Heart left ventricle (tissue), 16 donors: ENCODE results near the gene MTPN. TPM values are rescaled to one million over a fixed set of nuclear protein-coding genes. Genes with fewer than 3 reads are reported as not detected.

Experiments
- ATAC-seq, 4 donors: fragments of 200-7000 bp; cut with Tn5 transposase; one replicate each; pipeline ENCODE4 v1.9.1; 2020 to 2022; ENCODE audit warnings: moderate library complexity in 4 of 4, mild to moderate bottlenecking in 3 of 4, moderate number of reproducible peaks in 1 of 4
- DNase-seq, 5 donors: peaks; one replicate each; pipeline ENCODE4 v3.0.0-alpha.2; 2020
- H3K27ac ChIP-seq, 12 donors: fragments of 200-600 bp; sonication (generic) in 4 of 12; one replicate each; pipeline versions ENCODE4 v1.5.0 to v1.8.0; 2016 to 2022; ENCODE audit warnings: mild to moderate bottlenecking in 2 of 12
- H3K27me3 ChIP-seq, 9 donors: fragments of 200-600 bp; sonication (generic) in 2 of 9; one replicate each; pipeline versions ENCODE4 v1.5.1 to v1.8.0; 2016 to 2022; ENCODE audit warnings: mild to moderate bottlenecking in 3 of 9
- H3K36me3 ChIP-seq, 9 donors: fragments of 200-600 bp; sonication (generic) in 2 of 9; one replicate each; pipeline versions ENCODE4 v1.5.0 to v1.8.0; 2018 to 2022; ENCODE audit warnings: mild to moderate bottlenecking in 2 of 9
- H3K4me1 ChIP-seq, 12 donors: fragments of 200-600 bp; sonication (generic) in 4 of 12; one replicate each; pipeline versions ENCODE4 v1.5.0 to v1.8.0; 2016 to 2022; ENCODE audit warnings: mild to moderate bottlenecking in 3 of 12
- H3K4me3 ChIP-seq, 12 donors: fragments of 200-600 bp; sonication (generic) in 4 of 12; one replicate each; pipeline versions ENCODE4 v1.5.0 to v1.8.0; 2017 to 2022; ENCODE audit warnings: mild to moderate bottlenecking in 9 of 12, moderate library complexity in 4 of 12
- H3K9me3 ChIP-seq, 12 donors: fragments of 200-600 bp; sonication (generic) in 4 of 12; one replicate each; pipeline versions ENCODE4 v1.5.0 to v1.8.0; 2016 to 2022; ENCODE audit warnings: mild to moderate bottlenecking in 1 of 12
- POLR2A ChIP-seq, 2 donors: fragments of 450-650 bp; IDR thresholded peaks; one replicate each; pipeline ENCODE4 v1.6.1; 2017; ENCODE audit warnings: antibody characterized with exemption in 2 of 2, mild to moderate bottlenecking in 2 of 2, moderate library complexity in 2 of 2
- WGBS, 4 donors: extraction: QIAGEN DNeasy Blood & Tissue Kit in 2 of 4; methylation state at CpG; one replicate each; pipeline versions ENCODE4 v1.1.5 to v1.1.7; 2013 to 2018; 5-methylcytosine and 5-hydroxymethylcytosine counted together
- intact Hi-C, 10 donors: fragments of 100-400 bp; cut with DNase I; formaldehyde crosslinking; loops; one replicate each; pipeline versions ENCODE4 v1.11.1 to v1.14.2; 2022
- polyA plus RNA-seq, 2 donors: library from polyadenylated mRNA; stranded (reverse); fragments of 200-250 nt; gene quantifications; one replicate each; pipeline ENCODE4 v1.2.3, GENCODE V29; 2013
- total RNA-seq, 9 donors: library from RNA; depleted of rRNA in 2 of 9; stranded (reverse); fragments of >200 nt in 2 of 9; fragmentation: NEBNext Ultra II Directional in 3 of 9; extraction: Animal tissue kit (Norgen Biotek cat#: 25700) in 3 of 9; gene quantifications; one replicate each; pipeline versions ENCODE4 v1.1.0 to v1.2.4, GENCODE V29; 2016 to 2023
- TF ChIP-seq, protein P1 (sequence below), 12 donors: fragments of 200-600 bp; sonication (generic) in 4 of 12; IDR thresholded peaks; one replicate each; pipeline versions ENCODE4 v1.5.0 to v1.8.0; 2018 to 2022; ENCODE audit warnings: antibody characterized with exemption in 12 of 12, mild to moderate bottlenecking in 5 of 12
- donor health status: ischemic (EF 13 %, LVEDD 7.1; RV severe dilation, severe dysfunction).
- donor health status: healthy with polysubstance abuse.
- donor health status: DM: no; HTN: yes; CAD: no.
- donor health status: DM: no; HTN: no; CAD: no.
- donor health status: ischemic (EF 25% LVEDD 6.9; RV normal size, moderate dysfunction).
- donor health status: ischemic (EF 25% LVEDD 5.7; RV mildly dilated, moderate dysfunction).
- donor health status: healthy.
- donor health status: DM: yes; HTN: yes; CAD: no.
- donor health status: ischemic (EF 35%, LVEDD 5.7; RV mildly dilated, moderate dysfunction).
- donor health status: nonischemic (EF 11% LVEDD 7.7; RV severe dilation, severe dysfunction).
- donor health status: DM: yes; HTN: yes; CAD: no.
- donor health status: PGD.
- donor health status: ischemic (EF 29% LVEDD 5.4; RV normal size, mild dysfunction).
- donor health status: nonischemic (EF 23%, LVEDD 6.1; RV moderate dilation, normal function).

MTPN gene
- total and polyA plus RNA-seq, 11 donors, result 22.1 to 130 (median 90.4) TPM

GRCh38 chr7:135925210-135925609, 51.9 kb downstream of the MTPN start:
- Histone ChIP-seq H3K36me3 (peaks cover 0 to 42% (median 4%) of the 10 kb centered on the region in 9 donors), H3K9me3 (no peaks in the 10 kb centered on the region), H3K4me3 (no peak overlapping the region), H3K27ac (no peak overlapping the region), H3K27me3 (no peaks in the 10 kb centered on the region), H3K4me1 (peaks cover 0 to 32% (median 13%) of the 10 kb centered on the region in 12 donors)
- 47 to 60% (median 54%) methylated on average over 3 of the region's 3 CpGs for WGBS, 4 donors
- TF ChIP-seq, protein P1, sequence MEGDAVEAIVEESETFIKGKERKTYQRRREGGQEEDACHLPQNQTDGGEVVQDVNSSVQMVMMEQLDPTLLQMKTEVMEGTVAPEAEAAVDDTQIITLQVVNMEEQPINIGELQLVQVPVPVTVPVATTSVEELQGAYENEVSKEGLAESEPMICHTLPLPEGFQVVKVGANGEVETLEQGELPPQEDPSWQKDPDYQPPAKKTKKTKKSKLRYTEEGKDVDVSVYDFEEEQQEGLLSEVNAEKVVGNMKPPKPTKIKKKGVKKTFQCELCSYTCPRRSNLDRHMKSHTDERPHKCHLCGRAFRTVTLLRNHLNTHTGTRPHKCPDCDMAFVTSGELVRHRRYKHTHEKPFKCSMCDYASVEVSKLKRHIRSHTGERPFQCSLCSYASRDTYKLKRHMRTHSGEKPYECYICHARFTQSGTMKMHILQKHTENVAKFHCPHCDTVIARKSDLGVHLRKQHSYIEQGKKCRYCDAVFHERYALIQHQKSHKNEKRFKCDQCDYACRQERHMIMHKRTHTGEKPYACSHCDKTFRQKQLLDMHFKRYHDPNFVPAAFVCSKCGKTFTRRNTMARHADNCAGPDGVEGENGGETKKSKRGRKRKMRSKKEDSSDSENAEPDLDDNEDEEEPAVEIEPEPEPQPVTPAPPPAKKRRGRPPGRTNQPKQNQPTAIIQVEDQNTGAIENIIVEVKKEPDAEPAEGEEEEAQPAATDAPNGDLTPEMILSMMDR (IDR thresholded peaks at IDR 0.05), result no peak
- no peak for TF ChIP-seq POLR2A (IDR thresholded peaks at IDR 0.05)
- no peak for DNase-seq
- ATAC-seq, result no peak
- intact Hi-C loops, result no loop called here

DNA sequence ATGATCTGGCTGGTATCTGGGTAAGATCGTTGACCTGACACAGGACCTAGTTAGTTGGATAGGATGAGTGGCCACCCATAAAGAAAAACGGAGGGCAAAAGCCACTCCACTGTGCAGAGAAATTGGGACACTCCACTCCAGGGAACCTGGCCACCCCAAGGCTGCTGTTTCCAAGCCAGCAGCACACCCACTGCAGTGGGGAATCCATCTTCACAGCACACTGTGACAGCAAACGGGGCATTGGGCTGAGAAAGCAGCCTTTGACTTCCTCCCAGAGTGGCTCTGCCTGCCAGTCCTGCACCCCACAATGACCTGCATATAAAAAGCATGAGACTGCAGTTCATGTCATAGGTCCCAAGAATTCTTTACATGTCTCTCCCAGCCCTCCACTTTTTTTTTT, 52.9 kb downstream of the MTPN start:
- Histone ChIP-seq H3K9me3 (no peaks in the 10 kb centered on the region), H3K36me3 (peaks cover 0 to 33% (median 4%) of the 10 kb centered on the region in 9 donors), H3K4me1 (peaks cover 0 to 22% (median 9%) of the 10 kb centered on the region in 12 donors), H3K4me3 (no peak overlapping the region), H3K27ac (no peak overlapping the region), H3K27me3 (no peaks in the 10 kb centered on the region)
- ATAC-seq, result no peak
- DNase-seq, result no peak
- WGBS, 4 donors, result 87 to 93% (median 90%) methylated on average over 3 of the region's 3 CpGs
- no peak for TF ChIP-seq POLR2A (IDR thresholded peaks at IDR 0.05)
- TF ChIP-seq, protein P1 (IDR thresholded peaks at IDR 0.05), result no peak
- intact Hi-C loops, result no loop called here

GRCh38 chr7:135922263-135922662, 54.9 kb downstream of the MTPN start:
- intact Hi-C loops, result no loop called here
- 80 to 99% (median 98%) methylated on average over 3 of the region's 3 CpGs for WGBS, 4 donors

GRCh38 chr7:135920478-135920877, 56.7 kb downstream of the MTPN start:
- H3K4me3 ChIP-seq, result no peak overlapping the region
- H3K36me3 ChIP-seq, result no peaks in the 10 kb centered on the region
- intact Hi-C loops, result no loop called here
- 76 to 93% (median 91%) methylated on average over 7 of the region's 7 CpGs for WGBS, 4 donors
- no peaks in the 10 kb centered on the region for H3K27me3 ChIP-seq
- H3K27ac ChIP-seq, result no peak overlapping the region
- DNase-seq (no peak), ATAC-seq (no peak)
- H3K9me3 ChIP-seq, result no peaks in the 10 kb centered on the region
- no peak for TF ChIP-seq POLR2A (IDR thresholded peaks at IDR 0.05)
- TF ChIP-seq, protein P1 (IDR thresholded peaks at IDR 0.05), result no peak
- H3K4me1 ChIP-seq, result peaks cover 0 to 17% (median 0%) of the 10 kb centered on the region in 12 donors

More at GRCh38 chr7:135922263-135922662, 54.9 kb downstream of the MTPN start:
- H3K9me3 ChIP-seq, result no peaks in the 10 kb centered on the region
- peaks cover 0 to 23% (median under 1%) of the 10 kb centered on the region in 12 donors for H3K4me1 ChIP-seq
- no peak overlapping the region for H3K27ac ChIP-seq
- TF ChIP-seq, protein P1 (IDR thresholded peaks at IDR 0.05), result no peak
- TF ChIP-seq POLR2A (IDR thresholded peaks at IDR 0.05), result no peak
- no peak for DNase-seq
- no peaks in the 10 kb centered on the region for H3K27me3 ChIP-seq
- no peak overlapping the region for H3K4me3 ChIP-seq
- no peak for ATAC-seq
- H3K36me3 ChIP-seq, result peaks cover 0 to 14% (median 0%) of the 10 kb centered on the region in 9 donors
